Measurements from ENCODE around the gene OR10V1. TPM values are rescaled to one million over a fixed set of nuclear protein-coding genes. Genes with fewer than 3 reads are reported as not detected.

Gene OR10V1
- total RNA-seq, 1 donor from 2014 or later = not detected

DNA sequence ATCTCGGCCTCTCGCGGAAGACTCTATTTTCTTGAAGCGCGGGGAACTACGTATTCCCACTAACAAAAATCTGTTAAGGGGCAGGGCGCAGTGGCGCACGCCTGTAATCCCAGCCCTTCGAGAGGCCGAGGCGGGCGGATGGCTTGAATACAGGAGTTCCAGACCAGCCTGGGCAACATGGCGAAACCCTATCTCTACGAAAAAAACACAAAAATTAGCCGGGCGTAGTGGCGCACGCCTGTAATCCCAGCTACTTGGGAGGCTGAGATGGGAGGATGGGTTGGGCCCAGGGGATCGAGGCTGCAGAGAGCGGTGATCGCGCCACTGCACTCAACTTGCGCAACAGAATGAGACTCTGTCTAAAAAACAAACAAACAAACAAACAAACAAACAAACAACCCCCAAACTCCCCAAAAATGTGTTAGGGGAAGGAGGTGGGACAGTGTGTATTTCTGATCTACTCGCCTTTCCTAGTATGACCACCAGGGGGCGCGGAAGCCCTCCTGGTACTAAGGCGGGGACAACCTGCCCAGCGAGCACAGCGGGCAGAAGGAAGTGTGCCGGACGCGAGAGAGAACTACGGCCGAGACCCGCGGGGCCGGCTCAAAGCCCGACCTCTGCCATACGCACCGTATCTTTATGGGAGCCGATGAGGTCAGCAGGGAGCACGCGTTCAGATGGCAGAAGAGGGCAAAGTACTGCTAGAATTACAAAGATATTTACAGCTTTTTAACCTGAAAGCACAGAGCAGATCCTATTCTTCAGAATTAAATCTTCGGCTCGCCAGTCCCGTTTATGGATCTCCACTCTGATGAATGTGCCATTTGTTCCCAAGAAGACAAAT lies 40.2 kb upstream of the OR10V1 start:
- Histone ChIP-seq H3K4me3 (peak overlapping the region; percentile 89 to 97), H3K9me3 (no peaks in the 10 kb centered on the region), H3K27ac (peak overlapping the region; percentile 95 to 97), H3K27me3 (no peaks in the 10 kb centered on the region), H3K4me1 (peaks cover 0 to 9% of the 10 kb centered on the region in 2 donors), H3K36me3 (no peaks in the 10 kb centered on the region)
- TF ChIP-seq, protein P1, sequence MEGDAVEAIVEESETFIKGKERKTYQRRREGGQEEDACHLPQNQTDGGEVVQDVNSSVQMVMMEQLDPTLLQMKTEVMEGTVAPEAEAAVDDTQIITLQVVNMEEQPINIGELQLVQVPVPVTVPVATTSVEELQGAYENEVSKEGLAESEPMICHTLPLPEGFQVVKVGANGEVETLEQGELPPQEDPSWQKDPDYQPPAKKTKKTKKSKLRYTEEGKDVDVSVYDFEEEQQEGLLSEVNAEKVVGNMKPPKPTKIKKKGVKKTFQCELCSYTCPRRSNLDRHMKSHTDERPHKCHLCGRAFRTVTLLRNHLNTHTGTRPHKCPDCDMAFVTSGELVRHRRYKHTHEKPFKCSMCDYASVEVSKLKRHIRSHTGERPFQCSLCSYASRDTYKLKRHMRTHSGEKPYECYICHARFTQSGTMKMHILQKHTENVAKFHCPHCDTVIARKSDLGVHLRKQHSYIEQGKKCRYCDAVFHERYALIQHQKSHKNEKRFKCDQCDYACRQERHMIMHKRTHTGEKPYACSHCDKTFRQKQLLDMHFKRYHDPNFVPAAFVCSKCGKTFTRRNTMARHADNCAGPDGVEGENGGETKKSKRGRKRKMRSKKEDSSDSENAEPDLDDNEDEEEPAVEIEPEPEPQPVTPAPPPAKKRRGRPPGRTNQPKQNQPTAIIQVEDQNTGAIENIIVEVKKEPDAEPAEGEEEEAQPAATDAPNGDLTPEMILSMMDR (IDR thresholded peaks at IDR 0.05) = peak; percentile 75 to 91 (median 86)
- intact Hi-C loops (cut with DNase I) = loop anchor here (1.0 to 2.0 kb wide), 4 partner anchors 24 to 217 kb away; partner anchors contain the start of gene PATL1
- DNase-seq (ENCODE audit: low spot score in 2 of 2) = peak; percentile 53 to 93

DNA sequence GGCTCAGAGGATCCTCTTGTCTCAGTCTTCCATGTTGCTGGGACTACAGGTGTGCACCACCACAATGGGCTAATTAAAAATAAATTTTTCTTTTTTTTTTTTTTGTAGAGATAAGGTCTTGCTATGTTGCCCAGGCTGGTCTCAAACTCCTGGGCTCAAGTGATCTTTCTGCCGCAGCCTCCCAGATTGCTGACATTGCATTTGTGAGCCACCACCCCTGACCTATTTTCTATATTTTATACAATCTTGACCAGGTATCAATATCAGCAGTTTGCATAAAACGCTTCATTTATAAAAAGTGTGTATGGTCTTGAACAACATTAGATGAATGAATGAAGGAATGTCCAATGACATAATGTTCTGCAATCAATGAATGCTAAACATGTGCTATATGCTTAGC lies 32.5 kb upstream of the OR10V1 start:
- intact Hi-C loops (cut with DNase I) = no loop called here
- Histone ChIP-seq H3K4me3 (no peak overlapping the region), H3K27ac (no peak overlapping the region)

DNA sequence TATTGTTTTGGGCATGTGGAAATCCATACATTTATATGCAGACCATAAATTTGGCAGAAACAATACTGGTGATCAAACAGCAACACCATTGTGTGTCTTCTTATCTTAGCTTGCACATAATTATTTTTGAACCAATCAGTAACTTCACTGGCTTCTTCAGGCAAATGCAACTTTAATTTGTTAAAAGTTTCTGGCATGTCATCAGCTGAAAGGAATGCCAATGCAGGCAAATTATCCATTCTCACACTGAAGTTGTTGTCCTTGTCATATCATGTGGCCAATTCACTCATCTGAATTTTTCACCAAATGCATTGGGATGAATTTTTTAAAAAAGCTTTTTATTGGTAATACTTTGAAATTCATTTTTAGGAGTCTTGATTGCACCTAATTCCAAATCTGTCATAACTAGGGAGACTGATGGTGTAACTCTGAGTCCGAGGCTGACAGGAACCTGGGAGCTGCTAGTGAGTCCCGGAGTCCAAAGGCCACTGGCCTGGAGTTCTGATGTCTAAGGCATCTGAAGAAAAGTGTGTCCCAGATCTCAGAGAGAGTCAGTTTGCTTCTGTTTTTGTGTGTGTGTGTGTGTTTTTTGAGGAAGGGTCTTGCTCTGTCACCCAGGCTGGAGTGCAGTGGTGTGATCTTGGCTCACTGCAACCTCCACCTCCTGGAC lies 17.4 kb upstream of the OR10V1 start:
- Histone ChIP-seq H3K27me3 (no peaks in the 10 kb centered on the region), H3K36me3 (no peaks in the 10 kb centered on the region), H3K4me3 (no peak overlapping the region), H3K4me1 (no peaks in the 10 kb centered on the region), H3K9me3 (no peaks in the 10 kb centered on the region), H3K27ac (no peak overlapping the region)
- DNase-seq (ENCODE audit: low spot score in 2 of 2) = no peak
- intact Hi-C loops (cut with DNase I) = no loop called here
- TF ChIP-seq, protein P1 (IDR thresholded peaks at IDR 0.05) = no peak

More for the DNA sequence above, 32.5 kb upstream of the OR10V1 start:
- Histone ChIP-seq H3K27me3 (no peaks in the 10 kb centered on the region), H3K4me1 (no peaks in the 10 kb centered on the region), H3K9me3 (no peaks in the 10 kb centered on the region), H3K36me3 (no peaks in the 10 kb centered on the region)
- no peak for DNase-seq (ENCODE audit: low spot score in 2 of 2)
- TF ChIP-seq, protein P1 (IDR thresholded peaks at IDR 0.05) = no peak

DNA sequence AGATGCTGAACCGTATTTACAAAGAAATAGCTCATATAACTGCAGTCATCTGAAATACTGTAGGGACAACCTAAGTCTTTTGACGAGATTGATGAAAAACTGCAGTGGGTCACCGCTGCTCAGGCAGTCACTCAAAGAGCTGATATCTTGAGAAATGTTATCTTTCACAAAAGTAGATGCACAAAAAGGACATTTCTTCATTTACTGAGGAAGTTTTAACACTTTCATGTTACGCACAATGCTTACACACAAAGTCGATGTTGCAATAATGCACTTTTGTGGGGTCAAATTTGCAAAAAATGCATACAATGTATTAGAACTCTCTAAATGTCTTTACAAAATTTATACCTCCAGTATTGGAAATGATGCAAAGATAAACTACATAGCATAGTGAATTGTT lies 16.2 kb upstream of the OR10V1 start:
- Histone ChIP-seq H3K9me3 (no peaks in the 10 kb centered on the region), H3K4me3 (no peak overlapping the region), H3K27ac (no peak overlapping the region), H3K27me3 (no peaks in the 10 kb centered on the region), H3K4me1 (no peaks in the 10 kb centered on the region), H3K36me3 (no peaks in the 10 kb centered on the region)
- no peak for DNase-seq (ENCODE audit: low spot score in 2 of 2)
- TF ChIP-seq, protein P1 (IDR thresholded peaks at IDR 0.05) = no peak
- intact Hi-C loops (cut with DNase I) = no loop called here

DNA sequence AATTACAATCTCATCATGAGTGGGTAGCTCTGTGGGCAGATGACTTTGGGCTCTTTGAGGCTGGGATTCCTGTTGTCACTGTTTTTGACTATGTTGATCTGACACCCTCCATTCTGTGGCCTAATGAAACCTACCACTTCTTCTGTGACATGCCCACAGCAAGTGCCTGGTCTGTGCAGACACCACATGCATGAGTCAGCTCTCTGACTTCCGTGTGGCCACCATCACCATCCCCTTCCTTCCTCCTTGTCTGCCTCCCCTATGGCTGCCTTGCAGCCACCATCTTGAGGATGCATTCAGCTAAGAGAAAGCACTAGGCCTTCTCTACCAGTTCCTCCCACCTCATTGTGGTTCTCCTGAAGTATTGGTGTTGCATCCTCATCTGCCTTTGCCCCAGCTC lies 15.3 kb upstream of the OR10V1 start:
- intact Hi-C loops (cut with DNase I) = no loop called here
- Histone ChIP-seq H3K4me1 (no peaks in the 10 kb centered on the region), H3K27ac (no peak overlapping the region), H3K36me3 (no peaks in the 10 kb centered on the region), H3K9me3 (no peaks in the 10 kb centered on the region), H3K4me3 (no peak overlapping the region), H3K27me3 (no peaks in the 10 kb centered on the region)
- DNase-seq (ENCODE audit: low spot score in 2 of 2) = no peak
- TF ChIP-seq, protein P1 (IDR thresholded peaks at IDR 0.05) = no peak
